NB4 (cell line): ENCODE results near the gene NPIPA8.
"Not testable (repeated sequence)": the region's sequence is repeated elsewhere in the genome, so short reads cannot be mapped to it uniquely, and the experiment has no call there.

Source experiments
- CTCF ChIP-seq: IDR thresholded peaks from one replicate; pipeline ENCODE4 v1.5.1; 2012; ENCODE audit warnings: low read depth, low read length
- TF ChIP-seq, protein P1 (sequence below): IDR thresholded peaks from 2 replicates; pipeline ENCODE4 v1.6.1; 2011; ENCODE audit warnings: low read depth, low read length

- TF ChIP-seq CTCF: not testable (repeated sequence)
- TF ChIP-seq, protein P1, sequence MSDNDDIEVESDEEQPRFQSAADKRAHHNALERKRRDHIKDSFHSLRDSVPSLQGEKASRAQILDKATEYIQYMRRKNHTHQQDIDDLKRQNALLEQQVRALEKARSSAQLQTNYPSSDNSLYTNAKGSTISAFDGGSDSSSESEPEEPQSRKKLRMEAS: not testable (repeated sequence)
These were observed 42.2 kb downstream of the NPIPA8 start for GRCh38 chr16:18294371-18294770.
